HepG2 (cell line): ENCODE data around the gene ACSBG1. TPM values are rescaled to one million over a fixed set of nuclear protein-coding genes. Genes with fewer than 3 reads are reported as not detected.

ENCODE experiments used
- ATAC-seq: fragments of 200-7000 bp; cut with Tn5 transposase; 3 replicates; pipeline ENCODE4 v1.9.1; 2020; ENCODE audit warnings: mild to moderate bottlenecking, moderate library complexity
- BruUV-seq: library from RNA; stranded (reverse); fragments of 400-500 nt; replicated peaks from 2 replicates; lab custom pipeline; 2021; lab: Mats Ljungman, UMichigan
- CTCF ChIA-PET: fragments of 300-600 bp; formaldehyde crosslinking; extraction: SDS; loops from one replicate; lab custom pipeline; 2021; ENCODE audit warnings: low total read pairs, inconsistent platforms, low intra/inter-chr PET ratio; lab: Yijun Ruan, JAX
- POLR2A ChIA-PET: fragments of 350-600 bp; sonication (Branson Sonifier 250); formaldehyde crosslinking; loops from one replicate; lab custom pipeline; 2020; ENCODE audit warnings: antibody characterized with exemption, inconsistent platforms; lab: Yijun Ruan, JAX
- DNase-seq: peaks from one replicate; pipeline ENCODE4 v3.0.0-alpha.2; 2015; ENCODE audit warnings: low spot score
- FAIRE-seq: peaks from 3 replicates; lab custom pipeline; 2011; peaks lifted over from hg19 to GRCh38; lab: Jason Lieb, UNC
- H2AFZ ChIP-seq: one replicate; pipeline ENCODE4 v1.6.1; 2011; ENCODE audit warnings: low read length, inconsistent platforms
- H3K27ac ChIP-seq: fragments of 300-600 bp; 3 replicates; pipeline ENCODE4 v1.8.0; 2011; ENCODE audit warnings: mixed run types, mild to moderate bottlenecking, mixed read lengths, low read length, inconsistent platforms; ENCODE audit not compliant: insufficient read depth; ENCODE audit errors: extremely low read length
- H3K27me3 ChIP-seq, 2 experiments: fragments of 200-600 bp in 1 of 2; 2 replicates in 1 of 2; 3 replicates in 1 of 2; pipeline versions ENCODE4 v1.6.0 to v1.8.0; 2011; ENCODE audit warnings: low read length in 2 of 2, mild to moderate bottlenecking in 2 of 2, moderate library complexity in 2 of 2, inconsistent platforms in 1 of 2; ENCODE audit not compliant: insufficient read depth in 2 of 2, control insufficient read depth in 1 of 2
- H3K36me3 ChIP-seq, 2 experiments: fragments of 200-600 bp in 1 of 2; replicated peaks in 1 of 2; 2 replicates in 1 of 2; 3 replicates in 1 of 2; pipeline versions ENCODE4 v1.5.1 to v1.8.0; 2011; ENCODE audit warnings: low read length in 2 of 2, inconsistent platforms in 1 of 2; ENCODE audit not compliant: insufficient read depth in 2 of 2, control insufficient read depth in 1 of 2
- H3K4me1 ChIP-seq: 2 replicates; pipeline ENCODE4 v1.5.1; 2012; ENCODE audit warnings: low read length, inconsistent platforms; ENCODE audit not compliant: insufficient read depth
- H3K4me2 ChIP-seq: 2 replicates; pipeline ENCODE4 v1.6.0; 2011; ENCODE audit warnings: low read depth, low read length, inconsistent platforms
- H3K4me3 ChIP-seq, 3 experiments: fragments of 200-600 bp in 1 of 3; sonication (generic), shearing (Covaris generic) in 1 of 3; replicated peaks in 1 of 3; 2 replicates each; pipeline ENCODE4 v1.5.1; 2011 to 2016; ENCODE audit warnings: low read length in 3 of 3, inconsistent platforms in 2 of 3, low read depth in 2 of 3, mild to moderate bottlenecking in 2 of 3, control low read depth in 1 of 3, mixed read lengths in 1 of 3; ENCODE audit not compliant: insufficient read depth in 1 of 3
- H3K79me2 ChIP-seq: one replicate; pipeline ENCODE4 v1.6.1; 2011; ENCODE audit warnings: low read length, inconsistent platforms; ENCODE audit not compliant: insufficient read depth
- H3K9ac ChIP-seq: 2 replicates; pipeline ENCODE4 v1.6.0; 2011; ENCODE audit warnings: mild to moderate bottlenecking, low read depth, low read length, inconsistent platforms; ENCODE audit not compliant: insufficient read depth
- H3K9me3 ChIP-seq: 2 replicates; pipeline ENCODE4 v1.5.1; 2012; ENCODE audit warnings: mild to moderate bottlenecking, low read length
- H4K20me1 ChIP-seq: 2 replicates; pipeline ENCODE4 v1.6.0; 2011; ENCODE audit warnings: inconsistent platforms, mild to moderate bottlenecking, low read length, moderate library complexity; ENCODE audit not compliant: insufficient read depth
- RBM39 ChIP-seq: fragments of 200-400 bp; formaldehyde crosslinking; IDR thresholded peaks from one replicate; pipeline ENCODE4 v1.6.1; 2018; ENCODE audit warnings: antibody characterized with exemption, mild to moderate bottlenecking, low read depth, low read length; ENCODE audit not compliant: poor library complexity, severe bottlenecking
- SALL2 ChIP-seq: sonication (generic); formaldehyde crosslinking; IDR thresholded peaks from 2 replicates; pipeline ENCODE4 v1.8.1; 2023; ENCODE audit warnings: mild to moderate bottlenecking, missing genetic modification reagents, inconsistent platforms
- SMAD1 ChIP-seq: sonication (generic); formaldehyde crosslinking; IDR thresholded peaks from 2 replicates; pipeline ENCODE4 v1.4.0; 2020; ENCODE audit warnings: missing genetic modification reagents, low read depth, mild to moderate bottlenecking, borderline replicate concordance
- SRY ChIP-seq: sonication (generic); formaldehyde crosslinking; IDR thresholded peaks from 2 replicates; pipeline ENCODE4 v1.8.0; 2022; ENCODE audit warnings: mild to moderate bottlenecking, missing genetic modification reagents
- ZNF564 ChIP-seq: sonication (generic); formaldehyde crosslinking; IDR thresholded peaks from 2 replicates; pipeline ENCODE4 v1.8.1; 2023; ENCODE audit warnings: mild to moderate bottlenecking, missing genetic modification reagents
- WGBS: methylation state at CpG from one replicate; pipeline ENCODE4 v1.1.6; 2017; ENCODE audit warnings: low lambda C conversion rate; 5-methylcytosine and 5-hydroxymethylcytosine counted together
- in situ Hi-C: cut with HindIII; loops from 2 replicates; pipeline ENCODE4 v1.10.0; 2017; ENCODE audit warnings: low pct_unique_long_range_greater_than_20kb; ENCODE audit not compliant: extremely low pct_ligation_motif_present
- intact Hi-C: fragments of 100-400 bp; cut with micrococcal nuclease; formaldehyde crosslinking; loops from one replicate; pipeline ENCODE4 v1.10.0; 2022; ENCODE audit not compliant: unreplicated experiment
- polyA plus RNA-seq, 8 experiments: library from polyadenylated mRNA; depleted of rRNA in 3 of 8; stranded (reverse) in 7 of 8; unstranded in 1 of 8; fragments of >200 nt; fragmentation: Illumina TruSeq in 4 of 8; extraction: Trizol in 4 of 8; gene quantifications; 2 replicates each; pipeline versions ENCODE4 v1.2.1 to v1.2.3, GENCODE V29; 2011 to 2016; ENCODE audit warnings: low read depth in 4 of 8, missing spikeins in 1 of 8, mixed read lengths in 1 of 8; ENCODE audit not compliant: insufficient read depth in 1 of 8
- total RNA-seq, 5 experiments: library from RNA; depleted of rRNA; stranded (reverse); fragments of >200 nt; fragmentation: Illumina TruSeq; extraction: Trizol; gene quantifications; 2 replicates each; pipeline ENCODE4 v1.2.3, GENCODE V29; 2016; ENCODE audit warnings: low read depth in 1 of 5
- TF ChIP-seq, protein P1 (sequence below): sonication (generic); formaldehyde crosslinking; IDR thresholded peaks from 2 replicates; pipeline ENCODE4 v1.4.0; 2020; ENCODE audit warnings: low read depth, mild to moderate bottlenecking, missing genetic modification reagents
- TF ChIP-seq, protein P2 (sequence below): sonication (generic); formaldehyde crosslinking; IDR thresholded peaks from 2 replicates; pipeline ENCODE4 v1.8.0; 2022; ENCODE audit warnings: mild to moderate bottlenecking, missing genetic modification reagents, moderate library complexity
- TF ChIP-seq, protein P3 (sequence below): IDR thresholded peaks from 2 replicates; pipeline ENCODE4 v1.6.1; 2016

ACSBG1 gene
- total and polyA plus RNA-seq, 2 of the 13 experiments (the other 11 are each of a cell fraction or from before 2014, with no cell fraction given): 0.35 to 0.81 TPM

DNA sequence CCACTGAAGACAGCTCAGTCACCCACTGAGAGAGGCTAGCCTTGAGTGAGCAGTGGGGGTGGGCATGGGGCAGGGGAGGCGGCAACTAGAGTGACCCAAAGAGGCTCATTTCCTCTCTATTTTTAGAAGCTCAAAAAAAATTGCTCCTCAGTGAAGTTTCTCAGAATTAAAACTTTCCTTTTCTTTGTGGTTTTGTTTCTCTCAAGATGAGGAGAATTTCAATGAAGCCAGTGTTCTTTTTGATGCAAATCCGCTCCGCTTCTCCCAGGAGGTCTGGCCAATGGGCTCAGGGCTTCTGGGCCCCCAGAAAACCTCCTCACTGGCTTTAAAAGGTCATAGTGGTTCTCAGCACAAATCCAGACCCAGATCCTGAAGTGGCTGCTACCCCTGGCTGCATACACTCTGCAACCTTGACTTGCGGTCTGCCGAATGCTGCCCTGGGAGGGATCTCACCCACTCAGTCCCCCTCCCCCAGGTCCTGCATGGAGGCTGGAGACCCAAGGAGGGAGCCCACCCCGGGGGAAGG lies at the start of gene ACSBG1 (continued):
- TF ChIP-seq SALL2 (CRISPR knock-in tag) (no peak), SMAD1 (CRISPR knock-in tag) (no peak), ZNF564 (CRISPR knock-in tag) (no peak)

DNA sequence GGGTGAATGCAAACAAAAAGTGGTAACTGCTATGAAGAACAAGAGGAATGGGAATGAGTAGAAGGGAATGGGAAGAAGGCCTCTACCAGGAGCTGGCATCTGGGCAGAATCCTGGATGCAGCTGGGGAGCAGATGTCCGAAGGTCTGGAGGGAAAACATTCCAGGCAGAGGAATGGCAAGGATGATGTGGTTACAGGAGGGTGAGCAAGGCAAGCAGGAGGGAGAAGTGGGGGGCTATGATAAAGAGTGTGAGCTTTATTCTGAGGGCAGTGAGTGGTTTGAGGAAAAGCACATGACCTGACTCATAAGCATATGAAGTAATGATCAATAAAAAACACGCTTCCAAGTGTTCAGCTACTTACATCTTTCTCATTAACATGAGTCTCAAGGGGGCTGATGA lies 48.0 kb upstream of the ACSBG1 start:
- 99% methylated on average over 2 of the region's 2 CpGs for WGBS
- H3K9me3 ChIP-seq: no peaks in the 10 kb centered on the region
- CTCF ChIA-PET: no interaction called here
- ATAC-seq (no peak), FAIRE-seq (no peak), DNase-seq (no peak)
- no peaks in the 10 kb centered on the region for H3K27me3 ChIP-seq
- intact Hi-C loops (no loop called here), in situ Hi-C loops (no loop called here)
- no peak overlapping the region for H3K4me3 ChIP-seq
- no peak overlapping the region for H2AFZ ChIP-seq
- BruUV-seq: no TSS peak
- H3K9ac ChIP-seq: no peak overlapping the region
- TF ChIP-seq, protein P1, sequence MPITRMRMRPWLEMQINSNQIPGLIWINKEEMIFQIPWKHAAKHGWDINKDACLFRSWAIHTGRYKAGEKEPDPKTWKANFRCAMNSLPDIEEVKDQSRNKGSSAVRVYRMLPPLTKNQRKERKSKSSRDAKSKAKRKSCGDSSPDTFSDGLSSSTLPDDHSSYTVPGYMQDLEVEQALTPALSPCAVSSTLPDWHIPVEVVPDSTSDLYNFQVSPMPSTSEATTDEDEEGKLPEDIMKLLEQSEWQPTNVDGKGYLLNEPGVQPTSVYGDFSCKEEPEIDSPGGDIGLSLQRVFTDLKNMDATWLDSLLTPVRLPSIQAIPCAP (CRISPR knock-in tag): no peak
- TF ChIP-seq SRY (CRISPR knock-in tag) (no peak), RBM39 (no peak)
- TF ChIP-seq, protein P2, sequence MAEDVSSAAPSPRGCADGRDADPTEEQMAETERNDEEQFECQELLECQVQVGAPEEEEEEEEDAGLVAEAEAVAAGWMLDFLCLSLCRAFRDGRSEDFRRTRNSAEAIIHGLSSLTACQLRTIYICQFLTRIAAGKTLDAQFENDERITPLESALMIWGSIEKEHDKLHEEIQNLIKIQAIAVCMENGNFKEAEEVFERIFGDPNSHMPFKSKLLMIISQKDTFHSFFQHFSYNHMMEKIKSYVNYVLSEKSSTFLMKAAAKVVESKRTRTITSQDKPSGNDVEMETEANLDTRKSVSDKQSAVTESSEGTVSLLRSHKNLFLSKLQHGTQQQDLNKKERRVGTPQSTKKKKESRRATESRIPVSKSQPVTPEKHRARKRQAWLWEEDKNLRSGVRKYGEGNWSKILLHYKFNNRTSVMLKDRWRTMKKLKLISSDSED (CRISPR knock-in tag): no peak
- TF ChIP-seq, protein P3, sequence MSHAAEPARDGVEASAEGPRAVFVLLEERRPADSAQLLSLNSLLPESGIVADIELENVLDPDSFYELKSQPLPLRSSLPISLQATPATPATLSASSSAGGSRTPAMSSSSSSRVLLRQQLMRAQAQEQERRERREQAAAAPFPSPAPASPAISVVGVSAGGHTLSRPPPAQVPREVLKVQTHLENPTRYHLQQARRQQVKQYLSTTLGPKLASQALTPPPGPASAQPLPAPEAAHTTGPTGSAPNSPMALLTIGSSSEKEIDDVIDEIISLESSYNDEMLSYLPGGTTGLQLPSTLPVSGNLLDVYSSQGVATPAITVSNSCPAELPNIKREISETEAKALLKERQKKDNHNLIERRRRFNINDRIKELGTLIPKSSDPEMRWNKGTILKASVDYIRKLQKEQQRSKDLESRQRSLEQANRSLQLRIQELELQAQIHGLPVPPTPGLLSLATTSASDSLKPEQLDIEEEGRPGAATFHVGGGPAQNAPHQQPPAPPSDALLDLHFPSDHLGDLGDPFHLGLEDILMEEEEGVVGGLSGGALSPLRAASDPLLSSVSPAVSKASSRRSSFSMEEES (CRISPR knock-in tag): no peak
- H3K36me3 ChIP-seq: peaks cover 9 to 49% of the 10 kb centered on the region in 2 experiments
- H3K79me2 ChIP-seq: no peaks in the 10 kb centered on the region
- no peak overlapping the region for H3K4me2 ChIP-seq
- no peak overlapping the region for H3K27ac ChIP-seq
- POLR2A ChIA-PET: no interaction called here
- H4K20me1 ChIP-seq: no peaks in the 10 kb centered on the region
- H3K4me1 ChIP-seq: no peaks in the 10 kb centered on the region
